GM19023 (cell line): ENCODE results near the gene SAMD4B.

Experiments
- ATAC-seq: cut with Tn5 transposase; IDR thresholded peaks from one replicate; pipeline ENCODE4 v1.9.1; 2021; ENCODE audit warnings: mild to moderate bottlenecking, moderate library complexity; ENCODE audit not compliant: unreplicated experiment

SAMD4B gene

GRCh38 chr19:39386557-39386956 is 44.3 kb downstream of the SAMD4B start:
- ATAC-seq = no peak

DNA sequence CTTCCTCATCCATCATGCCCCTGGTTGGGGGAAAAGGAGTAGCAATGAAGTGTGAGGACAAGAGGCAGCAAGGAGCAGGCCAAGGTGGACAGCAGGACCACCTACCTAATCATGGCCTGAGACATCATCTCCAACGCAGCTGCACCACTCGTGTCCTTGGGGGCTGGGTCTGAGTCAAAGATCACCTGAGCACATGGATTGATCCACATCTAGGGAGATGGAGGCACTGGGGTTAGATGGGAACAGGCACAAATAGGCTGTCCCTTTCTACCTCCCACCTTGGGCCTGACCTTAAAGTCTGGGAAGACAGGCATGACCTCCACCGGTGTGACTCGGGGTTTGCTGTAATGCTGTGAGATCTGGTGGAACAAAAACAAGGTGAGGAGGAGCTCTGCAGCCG is 46.4 kb downstream of the SAMD4B start:
- no peak for ATAC-seq

DNA sequence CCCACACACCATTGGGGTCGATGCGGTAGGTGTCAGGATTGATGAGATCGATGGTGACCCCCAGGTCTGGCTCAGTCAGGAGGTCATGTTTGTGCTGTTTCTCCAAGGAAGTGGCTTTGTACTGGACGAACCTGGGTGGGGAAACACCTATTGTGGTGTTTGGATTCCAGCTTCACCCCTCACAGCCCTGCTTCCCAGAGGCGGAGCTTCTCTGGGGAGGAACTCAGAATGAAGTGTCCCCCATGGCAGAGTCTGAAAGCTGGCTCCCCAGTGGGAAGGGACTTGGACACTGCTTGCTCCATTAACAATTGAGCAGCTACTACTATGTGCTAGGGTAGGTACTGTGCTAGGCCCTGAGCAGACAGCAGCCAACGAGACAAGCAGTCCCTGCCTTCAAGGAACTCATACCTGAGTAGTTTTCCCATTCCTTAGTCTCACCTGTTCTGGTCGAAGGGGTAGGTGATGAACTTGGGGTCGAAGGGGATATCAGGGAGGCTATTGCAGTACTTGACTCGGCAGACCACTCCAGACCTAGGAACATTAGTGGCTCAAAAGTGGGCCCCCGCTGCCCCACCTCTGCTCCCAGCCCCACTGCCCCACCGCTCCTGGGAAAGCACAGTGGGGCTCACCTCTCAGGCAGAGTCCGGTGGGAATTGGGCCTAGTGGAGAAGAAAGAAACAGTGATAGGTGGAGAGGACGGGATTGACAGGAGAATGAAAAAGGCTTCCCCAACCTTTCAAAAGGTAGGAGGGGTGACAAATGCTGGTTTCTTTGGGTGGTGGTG is 47.6 kb downstream of the SAMD4B start:
- no peak for ATAC-seq

- ATAC-seq = no peak
Observed at GRCh38 chr19:39390451-39390750, 48.2 kb downstream of the SAMD4B start.

GRCh38 chr19:39390751-39391437 is 48.7 kb downstream of the SAMD4B start, which contains the start of the genes MED29 and PAF1:
Gene MED29, plus strand, starts transcription at chr19:39391378. Its CDS starts 45 bp downstream, at chr19:39391423.
Gene PAF1, minus strand, starts transcription at chr19:39391106. Its CDS starts 242 bp downstream, at chr19:39390864.
- ATAC-seq = peak; percentile 95

- ATAC-seq = peak; percentile 53
Observed at GRCh38 chr19:39397360-39398296, 55.4 kb downstream of the SAMD4B start.

- no peak for ATAC-seq
Observed at GRCh38 chr19:39398297-39398864, 56.2 kb downstream of the SAMD4B start.

DNA sequence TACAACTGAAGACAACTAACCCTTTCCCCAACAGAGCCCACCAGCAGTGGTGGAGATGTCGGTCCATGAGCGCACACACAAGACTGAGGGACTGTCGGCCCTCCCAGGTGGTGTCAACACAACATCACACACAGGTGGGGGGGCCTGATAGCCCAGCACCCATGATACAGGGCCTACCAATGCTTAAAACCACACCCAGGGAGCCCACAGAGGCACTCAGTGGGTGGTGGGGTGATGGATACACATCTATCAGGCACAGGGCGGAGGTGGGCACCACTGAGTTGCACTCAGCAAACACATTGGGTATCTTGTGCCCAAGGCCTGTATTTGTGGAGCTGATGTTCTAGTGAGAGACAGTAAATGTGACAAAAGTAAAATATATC is 57.4 kb downstream of the SAMD4B start:
- no peak for ATAC-seq

- ATAC-seq = no peak
Observed at GRCh38 chr19:39400061-39400460, 57.8 kb downstream of the SAMD4B start.

DNA sequence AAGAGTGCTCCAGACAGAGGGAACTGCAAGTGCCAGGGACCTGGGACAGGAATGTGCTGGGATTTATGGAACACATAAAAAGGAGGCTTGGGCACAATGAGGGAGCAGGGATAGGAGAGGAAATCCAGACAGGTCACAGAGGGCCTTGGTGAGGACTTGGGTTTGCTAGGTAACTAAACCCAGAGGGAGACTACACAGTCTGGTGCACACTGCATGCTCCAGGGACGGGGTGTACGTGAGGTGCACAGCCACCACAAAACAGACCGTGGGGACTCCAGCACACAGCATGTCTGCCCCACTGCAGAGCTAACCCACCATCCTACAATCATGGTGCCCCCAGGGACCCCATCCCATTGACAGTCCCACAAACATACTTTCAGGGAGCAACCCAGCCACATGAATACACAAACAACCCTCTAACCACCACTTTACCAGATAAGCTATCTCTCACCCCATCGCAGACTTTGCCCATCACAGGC is 58.9 kb downstream of the SAMD4B start:
- no peak for ATAC-seq

DNA sequence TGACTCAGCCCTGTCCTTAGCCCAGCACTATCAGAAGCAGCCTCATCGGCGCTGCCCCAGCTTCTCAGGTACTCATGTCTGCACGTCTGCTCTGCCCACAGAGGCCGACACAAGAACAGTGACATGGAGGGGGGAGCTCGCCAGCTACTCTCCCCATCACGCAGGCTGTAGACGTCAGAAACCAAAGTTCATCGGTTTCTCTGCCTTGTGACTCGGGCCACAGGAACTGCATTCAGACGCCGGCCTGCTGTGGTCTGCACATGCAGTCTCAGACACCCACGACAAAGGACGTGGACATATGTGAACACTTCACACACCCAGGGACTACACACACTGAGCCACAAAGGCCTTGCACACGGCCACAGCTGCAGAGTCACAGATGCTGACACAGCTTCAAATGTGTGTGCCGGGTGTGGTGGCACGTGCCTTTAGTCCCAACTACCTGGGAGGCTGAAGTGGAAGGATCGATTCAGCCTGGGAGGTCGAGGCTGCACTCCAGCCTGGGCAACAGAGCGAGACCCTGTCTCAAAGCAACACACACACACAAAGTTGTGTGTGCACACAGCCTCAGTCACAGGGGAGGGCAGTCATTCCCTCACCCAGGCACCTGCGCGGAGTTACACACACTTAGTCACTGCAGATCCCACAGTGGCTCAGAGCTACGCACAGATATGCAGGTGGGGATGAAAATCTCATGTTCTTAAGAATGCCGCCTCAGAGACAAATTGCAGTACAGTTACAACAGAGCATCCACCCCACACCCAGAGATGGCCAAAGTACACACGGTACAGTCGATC is 59.5 kb downstream of the SAMD4B start:
- peak; percentile 32 for ATAC-seq

DNA sequence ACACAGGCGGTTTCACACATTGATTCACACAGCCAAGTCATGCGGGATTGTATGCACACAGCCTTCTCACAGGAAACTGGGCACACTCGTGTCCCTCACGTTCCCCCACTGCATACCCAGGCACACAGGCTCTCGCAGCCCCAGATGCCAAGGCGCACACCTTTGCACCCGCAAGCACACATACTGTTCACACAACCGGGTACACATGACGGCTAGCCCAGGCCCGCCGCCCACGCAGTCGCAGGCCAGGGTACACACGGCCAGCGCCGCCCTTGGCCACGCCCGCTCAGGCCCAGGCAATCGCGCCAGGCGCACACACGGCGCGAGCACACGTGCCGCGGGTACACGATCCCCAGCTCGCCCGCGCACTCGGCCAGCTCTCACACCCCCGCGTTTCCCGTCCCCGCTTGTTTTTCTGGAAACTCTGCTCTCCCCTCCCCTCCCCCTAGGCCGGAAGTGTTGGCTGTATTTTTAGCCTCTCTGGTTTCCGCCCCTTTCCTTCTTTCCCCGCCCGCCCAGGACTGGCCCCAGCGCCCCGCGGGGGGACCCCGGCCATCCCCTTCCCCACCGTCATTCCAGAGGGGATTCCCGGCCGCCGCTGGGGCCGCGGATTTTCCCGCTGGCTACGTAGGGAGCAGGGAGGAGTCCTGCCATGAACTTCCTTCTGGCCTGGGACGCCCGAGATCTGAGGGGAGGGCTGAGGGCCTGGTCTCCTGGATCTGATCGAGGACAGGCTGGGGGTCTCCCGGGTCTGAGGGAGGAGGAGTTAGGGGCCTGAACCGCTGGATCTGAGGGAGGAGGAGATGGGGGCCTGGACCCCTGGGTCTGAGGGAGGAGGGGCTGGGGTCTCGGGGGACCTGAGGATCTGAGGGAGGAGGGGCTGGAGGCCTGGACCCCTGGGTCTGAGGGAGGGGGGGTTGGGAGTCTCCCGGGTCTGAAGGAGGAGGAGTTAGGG is 60.4 kb downstream of the SAMD4B start:
- ATAC-seq = peak; percentile 17

GRCh38 chr19:39403331-39404312 is 61.4 kb downstream of the SAMD4B start:
- no peak for ATAC-seq

- no peak for ATAC-seq
Observed at GRCh38 chr19:39405261-39405957, 63.2 kb downstream of the SAMD4B start.

GRCh38 chr19:39405958-39406655 is 63.9 kb downstream of the SAMD4B start:
- no peak for ATAC-seq

GRCh38 chr19:39406656-39407409 is 64.6 kb downstream of the SAMD4B start, which contains the start of gene ZFP36:
Gene ZFP36, plus strand, starts transcription at chr19:39406847. Its CDS starts 58 bp downstream, at chr19:39406905.
- ATAC-seq = peak; percentile 13
